ENCODE measurements around the gene SPACA7. TPM values are rescaled to one million over a fixed set of nuclear protein-coding genes. Genes with fewer than 3 reads are reported as not detected.

The SPACA7 gene
- total and polyA plus RNA-seq, 2 of the 13 experiments (the other 11 are each of a cell fraction or from before 2014, with no cell fraction given), result not detected

DNA sequence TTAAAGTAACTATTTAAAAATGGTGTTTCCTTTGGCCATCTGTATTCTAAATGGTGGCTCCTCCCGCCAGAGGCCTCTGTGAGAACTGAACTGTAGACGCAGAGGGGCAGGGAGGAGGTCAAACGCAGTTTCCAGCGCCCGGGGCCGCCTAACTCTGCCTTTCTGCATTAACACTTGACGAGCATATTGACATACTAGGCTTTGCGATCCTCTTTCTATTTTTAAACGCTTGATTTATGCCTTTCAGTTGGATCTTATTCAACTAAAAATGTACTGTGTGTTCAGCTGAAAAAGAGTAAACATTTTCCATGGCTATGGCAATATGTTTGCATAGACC lies 74.7 kb downstream of the SPACA7 start:
- ChIA-PET POLR2A (no interaction called here), CTCF (ENCODE audit: low intra/inter-chr PET ratio, low total read pairs) (no interaction called here)
- no peak overlapping the region for H3K4me2 ChIP-seq (ENCODE audit: low read depth, low read length)
- TF ChIP-seq, protein P1, sequence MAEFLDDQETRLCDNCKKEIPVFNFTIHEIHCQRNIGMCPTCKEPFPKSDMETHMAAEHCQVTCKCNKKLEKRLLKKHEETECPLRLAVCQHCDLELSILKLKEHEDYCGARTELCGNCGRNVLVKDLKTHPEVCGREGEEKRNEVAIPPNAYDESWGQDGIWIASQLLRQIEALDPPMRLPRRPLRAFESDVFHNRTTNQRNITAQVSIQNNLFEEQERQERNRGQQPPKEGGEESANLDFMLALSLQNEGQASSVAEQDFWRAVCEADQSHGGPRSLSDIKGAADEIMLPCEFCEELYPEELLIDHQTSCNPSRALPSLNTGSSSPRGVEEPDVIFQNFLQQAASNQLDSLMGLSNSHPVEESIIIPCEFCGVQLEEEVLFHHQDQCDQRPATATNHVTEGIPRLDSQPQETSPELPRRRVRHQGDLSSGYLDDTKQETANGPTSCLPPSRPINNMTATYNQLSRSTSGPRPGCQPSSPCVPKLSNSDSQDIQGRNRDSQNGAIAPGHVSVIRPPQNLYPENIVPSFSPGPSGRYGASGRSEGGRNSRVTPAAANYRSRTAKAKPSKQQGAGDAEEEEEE (CRISPR knock-in tag; IDR thresholded peaks at IDR 0.05; ENCODE audit: borderline replicate concordance), result no peak
- no peak for TF ChIP-seq NR1H2 (CRISPR knock-in tag; IDR thresholded peaks at IDR 0.05; ENCODE audit: borderline replicate concordance, low read depth)
- no peak for TF ChIP-seq JARID2 (CRISPR knock-in tag; IDR thresholded peaks at IDR 0.05; ENCODE audit: insufficient replicate concordance)
- TF ChIP-seq HOXD1 (CRISPR knock-in tag; IDR thresholded peaks at IDR 0.05), result no peak
- TF ChIP-seq ZNF577 (CRISPR knock-in tag; IDR thresholded peaks at IDR 0.05; ENCODE audit: borderline replicate concordance, low read depth), result no peak
- TF ChIP-seq SSRP1 (CRISPR knock-in tag; IDR thresholded peaks at IDR 0.05), result no peak
- no peak for TF ChIP-seq NR2F1 (CRISPR knock-in tag; IDR thresholded peaks at IDR 0.05)
- TF ChIP-seq, protein P2, sequence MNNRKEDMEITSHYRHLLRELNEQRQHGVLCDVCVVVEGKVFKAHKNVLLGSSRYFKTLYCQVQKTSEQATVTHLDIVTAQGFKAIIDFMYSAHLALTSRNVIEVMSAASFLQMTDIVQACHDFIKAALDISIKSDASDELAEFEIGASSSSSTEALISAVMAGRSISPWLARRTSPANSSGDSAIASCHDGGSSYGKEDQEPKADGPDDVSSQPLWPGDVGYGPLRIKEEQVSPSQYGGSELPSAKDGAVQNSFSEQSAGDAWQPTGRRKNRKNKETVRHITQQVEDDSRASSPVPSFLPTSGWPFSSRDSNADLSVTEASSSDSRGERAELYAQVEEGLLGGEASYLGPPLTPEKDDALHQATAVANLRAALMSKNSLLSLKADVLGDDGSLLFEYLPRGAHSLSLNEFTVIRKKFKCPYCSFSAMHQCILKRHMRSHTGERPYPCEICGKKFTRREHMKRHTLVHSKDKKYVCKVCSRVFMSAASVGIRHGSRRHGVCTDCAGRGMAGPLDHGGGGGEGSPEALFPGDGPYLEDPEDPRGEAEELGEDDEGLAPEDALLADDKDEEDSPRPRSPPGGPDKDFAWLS (CRISPR knock-in tag; IDR thresholded peaks at IDR 0.05; ENCODE audit: borderline replicate concordance), result no peak
- H3K27me3 ChIP-seq (ENCODE audit: control insufficient read depth in 1 of 2, insufficient read depth in 2 of 2, low read length in 2 of 2), result peaks cover 22 to 95% of the 10 kb centered on the region in 2 experiments
- no peak for ATAC-seq
- no peaks in the 10 kb centered on the region for H3K4me1 ChIP-seq (ENCODE audit: insufficient read depth, low read length)
- H3K27ac ChIP-seq (ENCODE audit: extremely low read length, insufficient read depth, low read length), result no peak overlapping the region
- H2AFZ ChIP-seq (ENCODE audit: low read length), result no peak overlapping the region
- FAIRE-seq, result no peak
- no peak for DNase-seq (ENCODE audit: low spot score)
- no peak overlapping the region for H3K9ac ChIP-seq (ENCODE audit: insufficient read depth, low read depth, low read length)
- in situ Hi-C loops (cut with HindIII; ENCODE audit: extremely low pct_ligation_motif_present, low pct_unique_long_range_greater_than_20kb), result no loop called here
- no peaks in the 10 kb centered on the region for H3K79me2 ChIP-seq (ENCODE audit: insufficient read depth, low read length)
- no peak overlapping the region for H3K4me3 ChIP-seq (replicated peaks in 1 of 3; ENCODE audit: insufficient read depth in 1 of 3, low read depth in 2 of 3, low read length in 3 of 3)
- intact Hi-C loops (cut with micrococcal nuclease; ENCODE audit: unreplicated experiment), result no loop called here
- WGBS (ENCODE audit: low lambda C conversion rate), result 4% methylated on average over 9 of the region's 9 CpGs
- BruUV-seq (replicated peaks), result no TSS peak
- no peaks in the 10 kb centered on the region for H3K9me3 ChIP-seq (ENCODE audit: low read length)
- no peaks in the 10 kb centered on the region for H3K36me3 ChIP-seq (replicated peaks in 1 of 2; ENCODE audit: control insufficient read depth in 1 of 2, insufficient read depth in 2 of 2, low read length in 2 of 2)
- no peaks in the 10 kb centered on the region for H4K20me1 ChIP-seq (ENCODE audit: insufficient read depth, low read length)

All from HepG2 (cell line).